Ovary (tissue), 3 donors: ENCODE data around the gene SPATA31E1.

Source experiments
- CTCF ChIP-seq, 3 donors: fragments of 450-650 bp in 2 of 3; fragments of 200-600 bp in 1 of 3; IDR thresholded peaks; one replicate each; pipeline versions ENCODE4 v1.5.1 to v1.8.0; 2016 to 2022; ENCODE audit warnings: antibody characterized with exemption in 3 of 3, mild to moderate bottlenecking in 1 of 3
- EP300 ChIP-seq: sonication (generic); formaldehyde crosslinking; IDR thresholded peaks from one replicate; pipeline ENCODE4 v1.6.1; 2017; ENCODE audit warnings: antibody characterized with exemption
- donor health status: DM: no; HTN: no; CAD: no.

- no peak for TF ChIP-seq CTCF (IDR thresholded peaks at IDR 0.05)
- TF ChIP-seq EP300 = no peak
These were observed 21.3 kb upstream of the SPATA31E1 start for GRCh38 chr9:87861332-87861731.
